H9 (cell line): Measurements from ENCODE around the gene PRORP. TPM values are rescaled to one million over a fixed set of nuclear protein-coding genes. Genes with fewer than 3 reads are reported as not detected.
A peak's percentile ranks its signal among the peaks of the same experiment; 100 is the strongest.

Source experiments
- DNase-seq: peaks from one replicate; pipeline ENCODE4 v3.0.0-alpha.2; 2017
- H2AFZ ChIP-seq: one replicate; pipeline ENCODE4 v1.6.1; 2013; ENCODE audit warnings: mild to moderate bottlenecking, low read length, control low read depth, moderate library complexity
- H2AK5ac ChIP-seq: 2 replicates; pipeline ENCODE4 v1.6.1; 2013; ENCODE audit warnings: low read length, control low read depth, mixed read lengths; ENCODE audit not compliant: insufficient read length
- H2BK120ac ChIP-seq: one replicate; pipeline ENCODE4 v1.6.1; 2013; ENCODE audit warnings: low read depth, mild to moderate bottlenecking, low read length, control low read depth, inconsistent platforms; ENCODE audit not compliant: poor library complexity, severe bottlenecking
- H2BK12ac ChIP-seq: 2 replicates; pipeline ENCODE4 v1.6.1; 2013; ENCODE audit warnings: low read length, control low read depth, mixed read lengths, low read depth; ENCODE audit not compliant: insufficient read length
- H2BK15ac ChIP-seq: 2 replicates; pipeline ENCODE4 v1.6.1; 2013; ENCODE audit warnings: low read depth, low read length, control low read depth
- H2BK20ac ChIP-seq: one replicate; pipeline ENCODE4 v1.6.1; 2013; ENCODE audit warnings: low read depth, mild to moderate bottlenecking, low read length, control low read depth, inconsistent platforms; ENCODE audit not compliant: poor library complexity, severe bottlenecking
- H2BK5ac ChIP-seq: 2 replicates; pipeline ENCODE4 v1.6.1; 2013; ENCODE audit warnings: low read length, control low read depth, mixed read lengths; ENCODE audit not compliant: insufficient read length
- H3K14ac ChIP-seq: 2 replicates; pipeline ENCODE4 v1.6.1; 2013; ENCODE audit warnings: low read length, control low read depth; ENCODE audit not compliant: insufficient read depth
- H3K18ac ChIP-seq: 2 replicates; pipeline ENCODE4 v1.6.1; 2013; ENCODE audit warnings: low read depth, mild to moderate bottlenecking, mixed read lengths, low read length, control low read depth; ENCODE audit not compliant: insufficient read length
- H3K23ac ChIP-seq: 2 replicates; pipeline ENCODE4 v1.6.1; 2013; ENCODE audit warnings: low read length, control low read depth, mixed read lengths, low read depth; ENCODE audit not compliant: insufficient read length
- H3K23me2 ChIP-seq: 2 replicates; pipeline ENCODE4 v1.6.1; 2013; ENCODE audit warnings: low read depth, mild to moderate bottlenecking, mixed read lengths, low read length, control low read depth; ENCODE audit not compliant: insufficient read length, poor library complexity, severe bottlenecking
- H3K27ac ChIP-seq: 2 replicates; pipeline ENCODE4 v1.5.1; 2013; ENCODE audit warnings: low read length, control low read depth, mixed read lengths, low read depth; ENCODE audit not compliant: insufficient read length
- H3K27me3 ChIP-seq: 2 replicates; pipeline ENCODE4 v1.6.1; 2013; ENCODE audit warnings: low read length, control low read depth, inconsistent platforms; ENCODE audit not compliant: insufficient read depth
- H3K4ac ChIP-seq: 2 replicates; pipeline ENCODE4 v1.6.1; 2013; ENCODE audit warnings: low read depth, mild to moderate bottlenecking, control low read depth, inconsistent platforms, low read length, moderate library complexity
- H3K4me1 ChIP-seq: 2 replicates; pipeline ENCODE4 v1.6.1; 2013; ENCODE audit warnings: low read length, control low read depth, inconsistent platforms; ENCODE audit not compliant: insufficient read depth
- H3K4me2 ChIP-seq: 2 replicates; pipeline ENCODE4 v1.6.1; 2013; ENCODE audit warnings: low read length, control low read depth, mixed read lengths; ENCODE audit not compliant: insufficient read length, insufficient read depth
- H3K56ac ChIP-seq: 2 replicates; pipeline ENCODE4 v1.6.1; 2013; ENCODE audit warnings: low read depth, mild to moderate bottlenecking, mixed read lengths, low read length, control low read depth; ENCODE audit not compliant: insufficient read length
- H3K79me1 ChIP-seq: 2 replicates; pipeline ENCODE4 v1.6.1; 2013; ENCODE audit warnings: low read depth, mild to moderate bottlenecking, moderate library complexity, low read length, control low read depth, inconsistent platforms; ENCODE audit not compliant: insufficient read depth, poor library complexity, severe bottlenecking
- H3K79me2 ChIP-seq: 2 replicates; pipeline ENCODE4 v1.6.1; 2013; ENCODE audit warnings: low read length, control low read depth, inconsistent platforms; ENCODE audit not compliant: insufficient read depth
- H3K9ac ChIP-seq: 2 replicates; pipeline ENCODE4 v1.6.1; 2013; ENCODE audit warnings: low read length, control low read depth, mixed read lengths; ENCODE audit not compliant: insufficient read length; ENCODE audit errors: extremely low read depth
- H3K9me3 ChIP-seq: one replicate; pipeline ENCODE4 v1.6.1; 2013; ENCODE audit warnings: low read depth, low read length, inconsistent platforms; ENCODE audit not compliant: control insufficient read depth
- H3T11ph ChIP-seq: one replicate; pipeline ENCODE4 v1.6.1; 2013; ENCODE audit warnings: mild to moderate bottlenecking, low read length, control low read depth, inconsistent platforms
- H4K20me1 ChIP-seq: one replicate; pipeline ENCODE4 v1.6.1; 2013; ENCODE audit not compliant: control insufficient read depth, insufficient read length, insufficient read depth
- H4K5ac ChIP-seq: 2 replicates; pipeline ENCODE4 v1.6.1; 2013; ENCODE audit warnings: low read depth, mild to moderate bottlenecking, mixed read lengths, low read length, control low read depth; ENCODE audit not compliant: insufficient read length
- H4K8ac ChIP-seq: replicated peaks from 2 replicates; pipeline ENCODE4 v1.6.1; 2013; ENCODE audit warnings: low read length, control low read depth, mixed read lengths, low read depth; ENCODE audit not compliant: insufficient read length
- H4K91ac ChIP-seq: 2 replicates; pipeline ENCODE4 v1.6.1; 2013; ENCODE audit warnings: low read depth, mild to moderate bottlenecking, moderate library complexity, mixed read lengths, low read length, control low read depth; ENCODE audit not compliant: insufficient read length
- H3K27ac Mint-ChIP-seq, 3 experiments: 2 replicates in 2 of 3; 3 replicates in 1 of 3; pipeline ENCODE4 v1.8.0; 2020 to 2021; ENCODE audit warnings: mixed read lengths in 3 of 3, mild to moderate bottlenecking in 1 of 3, moderate library complexity in 1 of 3
- H3K27me3 Mint-ChIP-seq: 2 replicates; pipeline ENCODE4 v1.8.0; 2021; ENCODE audit warnings: low read depth, mild to moderate bottlenecking, moderate library complexity, mixed read lengths
- H3K36me3 Mint-ChIP-seq, 3 experiments: 2 replicates in 2 of 3; 3 replicates in 1 of 3; pipeline ENCODE4 v1.8.0; 2020 to 2021; ENCODE audit warnings: low read depth in 3 of 3, mixed read lengths in 3 of 3; ENCODE audit not compliant: insufficient read depth in 1 of 3
- H3K4me1 Mint-ChIP-seq, 2 experiments: 2 replicates each; pipeline ENCODE4 v1.8.0; 2020; ENCODE audit warnings: mixed read lengths in 2 of 2
- H3K4me3 Mint-ChIP-seq, 2 experiments: 2 replicates in 1 of 2; 3 replicates in 1 of 2; pipeline ENCODE4 v1.8.0; 2020 to 2021; ENCODE audit warnings: mild to moderate bottlenecking in 2 of 2, mixed read lengths in 2 of 2, moderate library complexity in 1 of 2
- H3K9me3 Mint-ChIP-seq, 2 experiments: 2 replicates in 1 of 2; 3 replicates in 1 of 2; pipeline ENCODE4 v1.8.0; 2020; ENCODE audit warnings: mild to moderate bottlenecking in 2 of 2, mixed read lengths in 2 of 2, moderate library complexity in 1 of 2
- CTCF ChIP-seq: fragments of 200-600 bp; sonication (generic); conservative IDR thresholded peaks from 3 replicates; pipeline ENCODE4 v1.8.0; 2021; ENCODE audit warnings: antibody characterized with exemption, mild to moderate bottlenecking
- WGBS: extraction: QIAGEN DNeasy Blood & Tissue Kit; methylation state at CpG from one replicate; pipeline ENCODE4 v1.1.7; 2013; ENCODE audit warnings: missing lambda C conversion rate, low lambda C conversion rate, mixed read lengths; ENCODE audit not compliant: insufficient read length; ENCODE audit errors: extremely low coverage; 5-methylcytosine and 5-hydroxymethylcytosine counted together
- total RNA-seq: library from RNA; stranded (reverse); gene quantifications from 2 replicates; pipeline ENCODE4 v1.2.1, GENCODE V29; 2021

Gene PRORP
- total RNA-seq, 1 experiment from 2014 or later, result 37.7 TPM

GRCh38 chr14:35113308-35113950 lies 8.9 kb upstream of the PRORP start:
- no peak overlapping the region for H3K27ac ChIP-seq
- H3K36me3 Mint-ChIP-seq, result peaks cover 42 to 73% (median 66%) of the 10 kb centered on the region in 3 experiments
- no peak for TF ChIP-seq CTCF

More at GRCh38 chr14:35113308-35113950, 8.9 kb upstream of the PRORP start:
- H3K9me3 Mint-ChIP-seq, result peaks cover 9 to 11% of the 10 kb centered on the region in 2 experiments; a peak in 4 of 5 replicates
- Histone ChIP-seq H2BK20ac (no peak overlapping the region), H3K23me2 (no peaks in the 10 kb centered on the region), H3K23ac (no peak overlapping the region), H3K79me2 (no peaks in the 10 kb centered on the region), H4K5ac (no peak overlapping the region), H4K91ac (no peak overlapping the region), H2BK120ac (no peak overlapping the region), H3K18ac (no peak overlapping the region), H4K20me1 (no peaks in the 10 kb centered on the region), H3K14ac (no peak overlapping the region), H3K79me1 (no peaks in the 10 kb centered on the region), H4K8ac (no peak overlapping the region), H3K27me3 (no peaks in the 10 kb centered on the region), H3K4me1 (no peaks in the 10 kb centered on the region; the same call in 1 of the 2 replicates), H2BK5ac (no peak overlapping the region), H2BK15ac (no peak overlapping the region), H3T11ph (no peak overlapping the region), H2AK5ac (no peak overlapping the region), H3K9ac (no peak overlapping the region), H3K56ac (no peak overlapping the region), H3K9me3 (no peaks in the 10 kb centered on the region), H2AFZ (no peak overlapping the region), H3K4ac (no peak overlapping the region), H3K4me2 (no peak overlapping the region), H2BK12ac (no peak overlapping the region)
- H3K4me3 Mint-ChIP-seq, result no peak overlapping the region
- no peaks in the 10 kb centered on the region for H3K27me3 Mint-ChIP-seq
- DNase-seq, result no peak
- H3K4me1 Mint-ChIP-seq, result peaks cover 17 to 18% of the 10 kb centered on the region in 2 experiments
- WGBS, result no CpG with 5 or more reads among the region's 4 CpGs
- H3K27ac Mint-ChIP-seq, result peak overlapping the region; percentile 2 to 48 (median 13); a peak in 4 of 7 replicates
